GM12878 (cell line): ENCODE measurements around the gene COL9A1. TPM values are rescaled to one million over a fixed set of nuclear protein-coding genes. Genes with fewer than 3 reads are reported as not detected.
A peak's percentile ranks its signal among the peaks of the same experiment; 100 is the strongest.

Experiments
- ATAC-seq: fragments of 200-7000 bp; cut with Tn5 transposase; 3 replicates; pipeline ENCODE4 v1.9.1; 2020; ENCODE audit warnings: mild to moderate bottlenecking, moderate library complexity
- BruUV-seq: library from RNA; stranded (reverse); fragments of 400-500 nt; replicated peaks from 2 replicates; lab custom pipeline; 2021; lab: Mats Ljungman, UMichigan
- CTCF ChIA-PET: fragments of 300-600 bp; sonication (Branson Sonifier 250); formaldehyde crosslinking; extraction: SDS; loops from one replicate; lab custom pipeline; 2021; ENCODE audit warnings: inconsistent platforms; lab: Yijun Ruan, JAX
- POLR2A ChIA-PET: fragments of 350-600 bp; formaldehyde crosslinking; extraction: SDS; loops from one replicate; lab custom pipeline; 2021; ENCODE audit warnings: inconsistent platforms; lab: Charles Lee
- RAD21 ChIA-PET: fragments of 300-600 bp; sonication (Branson Sonifier 250); formaldehyde crosslinking; loops from one replicate; lab custom pipeline; 2023; ENCODE audit warnings: antibody characterized with exemption; ENCODE audit not compliant: unreplicated experiment; lab: Charles Lee
- SMC1A ChIA-PET: fragments of 300-600 bp; sonication (Branson Sonifier 250); formaldehyde crosslinking; loops from one replicate; lab custom pipeline; 2023; ENCODE audit not compliant: unreplicated experiment, uncharacterized antibody; lab: Charles Lee
- DNase-seq: peaks from one replicate; pipeline ENCODE4 v3.0.0-alpha.2; 2011; ENCODE audit warnings: low read depth, low spot score
- FAIRE-seq: peaks from 3 replicates; lab custom pipeline; 2011; peaks lifted over from hg19 to GRCh38; lab: Jason Lieb, UNC
- H2AFZ ChIP-seq: 2 replicates; pipeline ENCODE4 v1.6.0; 2011; ENCODE audit warnings: low read depth, low read length, control low read depth; ENCODE audit not compliant: control insufficient read depth
- H3K27ac ChIP-seq: 2 replicates; pipeline ENCODE4 v1.5.1; 2011; ENCODE audit warnings: control low read depth; ENCODE audit not compliant: control insufficient read depth, insufficient read depth
- H3K27me3 ChIP-seq, 2 experiments: replicated peaks in 1 of 2; 2 replicates each; pipeline versions ENCODE4 v1.6.0 to v1.6.1; 2011; ENCODE audit warnings: low read length in 1 of 2; ENCODE audit not compliant: control insufficient read depth in 2 of 2, insufficient read depth in 2 of 2
- H3K36me3 ChIP-seq, 2 experiments: 2 replicates each; pipeline ENCODE4 v1.5.1; 2011; ENCODE audit warnings: low read length in 1 of 2; ENCODE audit not compliant: control insufficient read depth in 2 of 2, insufficient read depth in 2 of 2
- H3K4me1 ChIP-seq: 2 replicates; pipeline ENCODE4 v1.6.1; 2011; ENCODE audit warnings: mild to moderate bottlenecking, low read length, moderate library complexity, mixed read lengths; ENCODE audit not compliant: control insufficient read depth, insufficient read depth
- H3K4me2 ChIP-seq: 2 replicates; pipeline ENCODE4 v1.6.0; 2011; ENCODE audit warnings: control low read depth; ENCODE audit not compliant: control insufficient read depth, insufficient read depth
- H3K4me3 ChIP-seq: fragments of 200-600 bp; sonication (generic); 2 replicates; pipeline ENCODE4 v1.5.1; 2016
- H3K79me2 ChIP-seq: 2 replicates; pipeline ENCODE4 v1.6.0; 2011; ENCODE audit warnings: low read length; ENCODE audit not compliant: control insufficient read depth, insufficient read depth
- H3K9ac ChIP-seq: 2 replicates; pipeline ENCODE4 v1.8.0; 2011; ENCODE audit warnings: low read length, control low read depth, mixed read lengths; ENCODE audit not compliant: control insufficient read depth, insufficient read depth
- H3K9me3 ChIP-seq: replicated peaks from 3 replicates; pipeline ENCODE4 v1.5.1; 2011; ENCODE audit warnings: mild to moderate bottlenecking, low read length; ENCODE audit not compliant: control insufficient read depth, insufficient read depth
- H4K20me1 ChIP-seq: 2 replicates; pipeline ENCODE4 v1.6.0; 2011; ENCODE audit not compliant: control insufficient read depth, insufficient read depth
- MXI1 ChIP-seq: fragments of 150-350 bp; IDR thresholded peaks from 2 replicates; pipeline ENCODE4 v1.6.1; 2011; ENCODE audit warnings: low read depth, mild to moderate bottlenecking, inconsistent platforms, low read length, improper control_type of control experiment
- PKNOX1 ChIP-seq: fragments of 450-650 bp; IDR thresholded peaks from 2 replicates; pipeline ENCODE4 v1.6.1; 2016; ENCODE audit warnings: mild to moderate bottlenecking
- SIN3A ChIP-seq: IDR thresholded peaks from 2 replicates; pipeline ENCODE4 v1.6.1; 2012; ENCODE audit warnings: low read depth, low read length, improper control_type of control experiment
- ZNF687 ChIP-seq: fragments of 450-650 bp; IDR thresholded peaks from 2 replicates; pipeline ENCODE4 v1.6.1; 2017; ENCODE audit warnings: mild to moderate bottlenecking, moderate library complexity
- WGBS: methylation state at CpG from one replicate; pipeline ENCODE4 v1.1.6; 2016; ENCODE audit warnings: low lambda C conversion rate; ENCODE audit not compliant: insufficient replicate concordance, insufficient coverage; ENCODE audit errors: missing lambda C conversion rate; 5-methylcytosine and 5-hydroxymethylcytosine counted together
- in situ Hi-C: fragments of 300-500 bp; cut with MboI; formaldehyde crosslinking; loops from 9 replicates; pipeline ENCODE4 v1.14.3; 2018; ENCODE audit warnings: mixed read lengths
- intact Hi-C: fragments of 100-400 bp; cut with micrococcal nuclease; formaldehyde crosslinking; loops from one replicate; pipeline ENCODE4 v1.14.2; 2022; ENCODE audit not compliant: unreplicated experiment
- polyA plus RNA-seq, 11 experiments: library from polyadenylated mRNA; depleted of rRNA in 4 of 11; unstranded in 6 of 11; stranded (reverse) in 5 of 11; fragments of >200 nt; fragmentation: Nextera tagmentation in 4 of 11; fragmentation: Illumina TruSeq in 1 of 11; extraction: Ambion mirVana in 4 of 11; extraction: Trizol in 1 of 11; gene quantifications; 1 replicate in 1 of 11; 2 replicates in 10 of 11; pipeline versions ENCODE4 v1.2.1 to v1.2.3, GENCODE V29; 2011 to 2016; ENCODE audit warnings: inconsistent platforms in 2 of 11, missing spikeins in 2 of 11, low read depth in 1 of 11
- total RNA-seq, 4 experiments: library from RNA; depleted of rRNA in 3 of 4; stranded (reverse); fragments of >200 nt in 3 of 4; fragmentation: Illumina TruSeq in 1 of 4; extraction: Trizol in 1 of 4; gene quantifications; 2 replicates each; pipeline versions ENCODE4 v1.2.1 to v1.2.3, GENCODE V29; 2013 to 2021

The COL9A1 gene
- total and polyA plus RNA-seq, 10 of the 15 experiments (the other 5 are each of a cell fraction or from before 2014, with no cell fraction given), result not detected

GRCh38 chr6:70208235-70208790 lies 94.6 kb downstream of the COL9A1 start:
- no peak for DNase-seq
- no peak overlapping the region for H2AFZ ChIP-seq
- no peaks in the 10 kb centered on the region for H4K20me1 ChIP-seq
- TF ChIP-seq ZNF687 (no peak), MXI1 (no peak), SIN3A (no peak), PKNOX1 (peak; percentile 44; the same call in 1 of the 2 replicates)
- TF ChIP-seq, all 136 proteins: peak for 1
- WGBS, result 95% methylated on average over 1 of the region's 1 CpG
- ChIA-PET POLR2A (no interaction called here), RAD21 (interaction anchor here (1.9 kb wide), 1 partner anchor 13 kb away, joined by 6 read pairs; no protein-coding TSS in a partner anchor), SMC1A (interaction anchor here (1.1 to 1.6 kb wide), 2 partner anchors 11 to 13 kb away, joined by 4 to 5 read pairs; no protein-coding TSS in a partner anchor), CTCF (interaction anchor here (0.5 to 3.5 kb wide), 3 partner anchors 8 to 823 kb away, joined by 3 to 21 read pairs (median 5); no protein-coding TSS in a partner anchor)
- H3K9ac ChIP-seq, result no peak overlapping the region
- no peaks in the 10 kb centered on the region for H3K79me2 ChIP-seq
- peaks cover 0 to 2% of the 10 kb centered on the region in 2 experiments; a peak in 3 of 4 replicates for H3K36me3 ChIP-seq
- no peaks in the 10 kb centered on the region for H3K9me3 ChIP-seq
- in situ Hi-C loops, result no loop called here
- H3K4me2 ChIP-seq, result no peak overlapping the region
- ATAC-seq (no peak; the same call in 2 of the 3 replicates), FAIRE-seq (no peak)
- intact Hi-C loops, result no loop called here
- no peak overlapping the region for H3K27ac ChIP-seq
- H3K4me3 ChIP-seq, result no peak overlapping the region
- no peaks in the 10 kb centered on the region for H3K27me3 ChIP-seq
- H3K4me1 ChIP-seq, result no peaks in the 10 kb centered on the region
- BruUV-seq, result no TSS peak
